ENCODE results near the gene KCTD16.

GRCh38 chr5:144374637-144375036 is 204.0 kb downstream of the KCTD16 start:
- TF ChIP-seq CTCF (conservative IDR thresholded peaks at IDR 0.05; ENCODE audit: low read length) (no peak), EZH2phosphoT487 (IDR thresholded peaks at IDR 0.05; ENCODE audit: borderline replicate concordance, low read depth, low read length) (no peak)

All from OCI-LY7 (cell line).